Karpas-422 (cell line): ENCODE measurements around the gene PROM1. TPM values are rescaled to one million over a fixed set of nuclear protein-coding genes. Genes with fewer than 3 reads are reported as not detected.

ENCODE experiments used
- DNase-seq: peaks from one replicate; pipeline ENCODE4 v3.0.0-alpha.2; 2015
- H2AFZ ChIP-seq: fragments of 200-600 bp; sonication (generic); 2 replicates; pipeline ENCODE4 v1.6.1; 2014; ENCODE audit warnings: antibody characterized with exemption, low read length, mixed read lengths
- H3K27ac ChIP-seq: fragments of 200-600 bp; sonication (generic); 2 replicates; pipeline ENCODE4 v1.5.1; 2014; ENCODE audit warnings: mild to moderate bottlenecking, low read length, moderate library complexity
- H3K27me3 ChIP-seq: fragments of 200-600 bp; sonication (generic); 2 replicates; pipeline ENCODE4 v1.6.1; 2014; ENCODE audit warnings: low read length, mixed read lengths
- H3K36me3 ChIP-seq: fragments of 200-600 bp; sonication (generic); 2 replicates; pipeline ENCODE4 v1.6.1; 2014; ENCODE audit warnings: low read length, mixed read lengths; ENCODE audit not compliant: insufficient read depth
- H3K4me1 ChIP-seq: fragments of 200-600 bp; sonication (generic); 2 replicates; pipeline ENCODE4 v1.6.1; 2014; ENCODE audit warnings: mild to moderate bottlenecking, low read length, mixed read lengths
- H3K4me2 ChIP-seq: fragments of 200-600 bp; sonication (generic); 2 replicates; pipeline ENCODE4 v1.6.1; 2014; ENCODE audit warnings: low read length, low read depth, mild to moderate bottlenecking; ENCODE audit not compliant: poor library complexity, severe bottlenecking
- H3K4me3 ChIP-seq: fragments of 200-600 bp; sonication (generic); 2 replicates; pipeline ENCODE4 v1.5.1; 2014; ENCODE audit warnings: mild to moderate bottlenecking, antibody characterized with exemption, low read length, mixed read lengths
- H3K79me2 ChIP-seq: fragments of 200-600 bp; sonication (generic); 2 replicates; pipeline ENCODE4 v1.6.1; 2014; ENCODE audit warnings: mild to moderate bottlenecking, low read length, mixed read lengths
- H3K9ac ChIP-seq: fragments of 200-600 bp; sonication (generic); 2 replicates; pipeline ENCODE4 v1.6.0; 2014; ENCODE audit warnings: low read length
- H3K9me2 ChIP-seq: fragments of 200-600 bp; sonication (generic), shearing (Covaris generic); replicated peaks from 2 replicates; pipeline ENCODE4 v1.6.0; 2014; ENCODE audit warnings: mild to moderate bottlenecking, low read length, moderate library complexity; ENCODE audit not compliant: insufficient read depth
- H3K9me3 ChIP-seq: fragments of 300-700, 200-600 bp; sonication (generic); 2 replicates; pipeline ENCODE4 v1.6.1; 2014; ENCODE audit warnings: low read length, mixed read lengths
- H4K20me1 ChIP-seq: fragments of 200-600 bp; sonication (generic); 2 replicates; pipeline ENCODE4 v1.6.1; 2014; ENCODE audit warnings: mild to moderate bottlenecking, antibody characterized with exemption, low read length, low read depth; ENCODE audit not compliant: insufficient read depth
- total RNA-seq: library from RNA; depleted of rRNA; stranded (reverse); fragments of >200 nt; shearing (Covaris generic); gene quantifications from 2 replicates; pipeline ENCODE4 v1.2.3, GENCODE V29; 2014; ENCODE audit warnings: low replicate concordance

PROM1 gene
- total RNA-seq, 1 experiment from 2014 or later: 0.26 TPM

- Histone ChIP-seq H3K9me2 (no peaks in the 10 kb centered on the region), H3K4me2 (no peak overlapping the region), H3K4me3 (no peak overlapping the region), H3K27ac (no peak overlapping the region), H3K9ac (no peak overlapping the region), H4K20me1 (no peaks in the 10 kb centered on the region), H3K4me1 (no peaks in the 10 kb centered on the region), H3K79me2 (no peaks in the 10 kb centered on the region), H3K36me3 (no peaks in the 10 kb centered on the region), H3K27me3 (no peaks in the 10 kb centered on the region), H3K9me3 (no peaks in the 10 kb centered on the region), H2AFZ (no peak overlapping the region)
- no peak for DNase-seq
These were observed 18.5 kb upstream of the PROM1 start for GRCh38 chr4:16102356-16102755.

- H3K27me3 ChIP-seq: no peaks in the 10 kb centered on the region
- H3K9me3 ChIP-seq: no peaks in the 10 kb centered on the region
These were observed 17.0 kb upstream of the PROM1 start for GRCh38 chr4:16100833-16101232.

GRCh38 chr4:16092682-16093319, 9.0 kb upstream of the PROM1 start:
- no peak overlapping the region for H3K4me3 ChIP-seq
- H3K27ac ChIP-seq: no peak overlapping the region
- H3K79me2 ChIP-seq: no peaks in the 10 kb centered on the region
- H2AFZ ChIP-seq: no peak overlapping the region
- no peak overlapping the region for H3K4me2 ChIP-seq
- H3K36me3 ChIP-seq: no peaks in the 10 kb centered on the region
- no peaks in the 10 kb centered on the region for H3K9me3 ChIP-seq
- H3K9ac ChIP-seq: no peak overlapping the region
- DNase-seq: no peak
- H4K20me1 ChIP-seq: no peaks in the 10 kb centered on the region
- no peaks in the 10 kb centered on the region for H3K27me3 ChIP-seq
- H3K4me1 ChIP-seq: no peaks in the 10 kb centered on the region
- no peaks in the 10 kb centered on the region for H3K9me2 ChIP-seq

More at GRCh38 chr4:16100833-16101232, 17.0 kb upstream of the PROM1 start:
- H3K36me3 ChIP-seq: no peaks in the 10 kb centered on the region
- no peak overlapping the region for H3K4me2 ChIP-seq
- no peaks in the 10 kb centered on the region for H3K79me2 ChIP-seq
- no peaks in the 10 kb centered on the region for H3K4me1 ChIP-seq
- H2AFZ ChIP-seq: no peak overlapping the region
- DNase-seq: no peak
- H3K4me3 ChIP-seq: no peak overlapping the region
- H3K9ac ChIP-seq: no peak overlapping the region
- no peak overlapping the region for H3K27ac ChIP-seq
- H3K9me2 ChIP-seq: no peaks in the 10 kb centered on the region
- no peaks in the 10 kb centered on the region for H4K20me1 ChIP-seq

GRCh38 chr4:16090096-16090705, 6.4 kb upstream of the PROM1 start:
- H2AFZ ChIP-seq: no peak overlapping the region
- no peaks in the 10 kb centered on the region for H3K36me3 ChIP-seq
- no peak overlapping the region for H3K9ac ChIP-seq
- DNase-seq: no peak
- no peaks in the 10 kb centered on the region for H4K20me1 ChIP-seq
- no peak overlapping the region for H3K4me3 ChIP-seq
- no peaks in the 10 kb centered on the region for H3K4me1 ChIP-seq
- no peak overlapping the region for H3K4me2 ChIP-seq
- no peaks in the 10 kb centered on the region for H3K27me3 ChIP-seq
- H3K9me3 ChIP-seq: no peaks in the 10 kb centered on the region
- no peak overlapping the region for H3K27ac ChIP-seq
- no peaks in the 10 kb centered on the region for H3K9me2 ChIP-seq
- H3K79me2 ChIP-seq: no peaks in the 10 kb centered on the region

GRCh38 chr4:16089156-16089555, 5.3 kb upstream of the PROM1 start:
- H3K4me1 ChIP-seq: no peaks in the 10 kb centered on the region
- no peaks in the 10 kb centered on the region for H3K79me2 ChIP-seq
- no peak for DNase-seq
- no peak overlapping the region for H3K27ac ChIP-seq
- H2AFZ ChIP-seq: no peak overlapping the region
- no peaks in the 10 kb centered on the region for H3K9me2 ChIP-seq
- H3K36me3 ChIP-seq: no peaks in the 10 kb centered on the region
- no peaks in the 10 kb centered on the region for H3K9me3 ChIP-seq
- no peaks in the 10 kb centered on the region for H3K27me3 ChIP-seq
- no peaks in the 10 kb centered on the region for H4K20me1 ChIP-seq
- H3K9ac ChIP-seq: no peak overlapping the region
- no peak overlapping the region for H3K4me2 ChIP-seq
- no peak overlapping the region for H3K4me3 ChIP-seq

GRCh38 chr4:16088601-16089000, 4.8 kb upstream of the PROM1 start:
- Histone ChIP-seq H2AFZ (no peak overlapping the region), H3K9me2 (no peaks in the 10 kb centered on the region)

GRCh38 chr4:16085822-16086221, 2.0 kb upstream of the PROM1 start:
- no peaks in the 10 kb centered on the region for H4K20me1 ChIP-seq
- no peaks in the 10 kb centered on the region for H3K36me3 ChIP-seq
- no peak overlapping the region for H3K9ac ChIP-seq
- no peak overlapping the region for H3K4me3 ChIP-seq
- H3K9me3 ChIP-seq: no peaks in the 10 kb centered on the region
- H3K9me2 ChIP-seq: no peaks in the 10 kb centered on the region
- H3K4me1 ChIP-seq: no peaks in the 10 kb centered on the region
- H3K4me2 ChIP-seq: no peak overlapping the region
- H3K27me3 ChIP-seq: no peaks in the 10 kb centered on the region
- H3K27ac ChIP-seq: no peak overlapping the region
- H3K79me2 ChIP-seq: no peaks in the 10 kb centered on the region
- DNase-seq: no peak
- no peak overlapping the region for H2AFZ ChIP-seq

More at GRCh38 chr4:16088601-16089000, 4.8 kb upstream of the PROM1 start:
- Histone ChIP-seq H4K20me1 (no peaks in the 10 kb centered on the region), H3K4me2 (no peak overlapping the region), H3K9ac (no peak overlapping the region), H3K27me3 (no peaks in the 10 kb centered on the region), H3K27ac (no peak overlapping the region), H3K4me3 (no peak overlapping the region), H3K36me3 (no peaks in the 10 kb centered on the region), H3K4me1 (no peaks in the 10 kb centered on the region), H3K79me2 (no peaks in the 10 kb centered on the region), H3K9me3 (no peaks in the 10 kb centered on the region)
- DNase-seq: no peak

GRCh38 chr4:16082426-16083240, 1.2 kb downstream of the PROM1 start:
- no peak for DNase-seq
- H4K20me1 ChIP-seq: no peaks in the 10 kb centered on the region
- H3K9me2 ChIP-seq: no peaks in the 10 kb centered on the region
- H2AFZ ChIP-seq: no peak overlapping the region
- no peaks in the 10 kb centered on the region for H3K4me1 ChIP-seq
- H3K27me3 ChIP-seq: no peaks in the 10 kb centered on the region
- H3K9ac ChIP-seq: no peak overlapping the region
- no peaks in the 10 kb centered on the region for H3K79me2 ChIP-seq
- no peak overlapping the region for H3K4me2 ChIP-seq
- no peaks in the 10 kb centered on the region for H3K9me3 ChIP-seq
- no peak overlapping the region for H3K27ac ChIP-seq
- H3K36me3 ChIP-seq: no peaks in the 10 kb centered on the region
- no peak overlapping the region for H3K4me3 ChIP-seq
